ENCODE measurements around the gene CENPE.

Gene CENPE

GRCh38 chr4:103144926-103145325, 53.2 kb downstream of the CENPE start:
- Histone ChIP-seq H3K4me1 (ENCODE audit: control insufficient read depth in 1 of 2, insufficient read depth in 1 of 2, low read depth in 1 of 2, low read length in 1 of 2) (peaks cover 43 to 46% of the 10 kb centered on the region in 2 experiments), H3K27ac (peak overlapping the region; percentile 50), H3K4me3 (ENCODE audit: low read depth in 1 of 2, low read length in 1 of 2) (no peak overlapping the region), H3K27me3 (no peaks in the 10 kb centered on the region), H3K36me3 (no peaks in the 10 kb centered on the region), H3K9me3 (no peaks in the 10 kb centered on the region)
- TF ChIP-seq CTCF (IDR thresholded peaks at IDR 0.05), result no peak

- Histone ChIP-seq H3K27ac (peak overlapping the region; percentile 88), H3K36me3 (no peaks in the 10 kb centered on the region), H3K4me3 (ENCODE audit: low read depth in 1 of 2, low read length in 1 of 2) (peak overlapping the region in 1 of 2 experiments; percentile 42), H3K27me3 (no peaks in the 10 kb centered on the region), H3K9me3 (no peaks in the 10 kb centered on the region), H3K4me1 (ENCODE audit: control insufficient read depth in 1 of 2, insufficient read depth in 1 of 2, low read depth in 1 of 2, low read length in 1 of 2) (peaks cover 81 to 88% of the 10 kb centered on the region in 2 experiments)
- TF ChIP-seq CTCF (IDR thresholded peaks at IDR 0.05), result no peak
Observed at GRCh38 chr4:103137446-103137827, 60.7 kb downstream of the CENPE start.

- Histone ChIP-seq H3K36me3 (no peaks in the 10 kb centered on the region), H3K4me1 (ENCODE audit: control insufficient read depth in 1 of 2, insufficient read depth in 1 of 2, low read depth in 1 of 2, low read length in 1 of 2) (peaks cover 75 to 82% of the 10 kb centered on the region in 2 experiments), H3K9me3 (no peaks in the 10 kb centered on the region), H3K27ac (peak overlapping the region; percentile 88), H3K27me3 (no peaks in the 10 kb centered on the region), H3K4me3 (ENCODE audit: low read depth in 1 of 2, low read length in 1 of 2) (peak overlapping the region; percentile 4 to 42)
- no peak for TF ChIP-seq CTCF (IDR thresholded peaks at IDR 0.05)
Observed at GRCh38 chr4:103136671-103137445, 61.3 kb downstream of the CENPE start.

GRCh38 chr4:103129174-103129573, 69.0 kb downstream of the CENPE start:
- TF ChIP-seq CTCF (IDR thresholded peaks at IDR 0.05), result no peak
- H3K4me1 ChIP-seq (ENCODE audit: control insufficient read depth in 1 of 2, insufficient read depth in 1 of 2, low read depth in 1 of 2, low read length in 1 of 2), result peaks cover 2 to 5% of the 10 kb centered on the region in 2 experiments
- H3K27ac ChIP-seq, result no peak overlapping the region
- no peaks in the 10 kb centered on the region for H3K36me3 ChIP-seq
- no peaks in the 10 kb centered on the region for H3K27me3 ChIP-seq
- H3K9me3 ChIP-seq, result no peaks in the 10 kb centered on the region
- H3K4me3 ChIP-seq (ENCODE audit: low read depth in 1 of 2, low read length in 1 of 2), result no peak overlapping the region

- Histone ChIP-seq H3K27ac (no peak overlapping the region), H3K36me3 (no peaks in the 10 kb centered on the region), H3K27me3 (no peaks in the 10 kb centered on the region), H3K4me3 (ENCODE audit: low read depth in 1 of 2, low read length in 1 of 2) (no peak overlapping the region), H3K4me1 (ENCODE audit: control insufficient read depth in 1 of 2, insufficient read depth in 1 of 2, low read depth in 1 of 2, low read length in 1 of 2) (no peaks in the 10 kb centered on the region), H3K9me3 (no peaks in the 10 kb centered on the region)
- TF ChIP-seq CTCF (IDR thresholded peaks at IDR 0.05), result no peak
Observed at GRCh38 chr4:103126126-103126525, 72.0 kb downstream of the CENPE start.

All from neutrophil (primary cell).